ENCODE results near the gene LBHD2. TPM values are rescaled to one million over a fixed set of nuclear protein-coding genes. Genes with fewer than 3 reads are reported as not detected.

LBHD2 gene
- total and polyA plus RNA-seq, 2 donors (not counting 1 experiment from before 2014, with no cell fraction given): not detected

- Histone ChIP-seq H2AFZ (ENCODE audit: insufficient read depth, low read depth, low read length, poor library complexity, severe bottlenecking) (no peak overlapping the region), H3K27ac (ENCODE audit: low read length in 2 of 2) (no peak overlapping the region), H3K36me3 (replicated peaks in 1 of 2; ENCODE audit: control extremely low read depth in 1 of 2, control insufficient read depth in 1 of 2, extremely low read depth in 1 of 2, insufficient read depth in 2 of 2, low read length in 1 of 2) (no peaks in the 10 kb centered on the region), H3K4me3 (ENCODE audit: control extremely low read depth in 1 of 5, extremely low read depth in 1 of 5, insufficient read depth in 1 of 5, low read depth in 2 of 5, low read length in 4 of 5) (no peak overlapping the region), H3K79me2 (ENCODE audit: control insufficient read depth, insufficient read depth, low read length) (no peaks in the 10 kb centered on the region), H3K27me3 (replicated peaks in 1 of 4; ENCODE audit: control extremely low read depth in 1 of 4, control insufficient read depth in 3 of 4, insufficient read depth in 4 of 4, low read length in 3 of 4) (peaks cover 0 to 18% (median 1%) of the 10 kb centered on the region in 4 experiments), H3K9me3 (ENCODE audit: control extremely low read depth in 1 of 3, control insufficient read depth in 2 of 3, insufficient read depth in 1 of 3, low read length in 2 of 3) (no peaks in the 10 kb centered on the region), H3K9ac (ENCODE audit: low read length) (no peak overlapping the region), H4K20me1 (ENCODE audit: control insufficient read depth, insufficient read depth, low read length, poor library complexity, severe bottlenecking) (no peaks in the 10 kb centered on the region), H3K4me1 (ENCODE audit: control insufficient read depth in 2 of 2, insufficient read depth in 2 of 2, low read length in 2 of 2) (peaks cover 14 to 21% of the 10 kb centered on the region in 2 donors), H3K4me2 (replicated peaks; ENCODE audit: low read depth, low read length, poor library complexity, severe bottlenecking) (no peak overlapping the region)
- DNase-seq (no peak), ATAC-seq (ENCODE audit: low read depth) (no peak)
- TF ChIP-seq, protein P1, sequence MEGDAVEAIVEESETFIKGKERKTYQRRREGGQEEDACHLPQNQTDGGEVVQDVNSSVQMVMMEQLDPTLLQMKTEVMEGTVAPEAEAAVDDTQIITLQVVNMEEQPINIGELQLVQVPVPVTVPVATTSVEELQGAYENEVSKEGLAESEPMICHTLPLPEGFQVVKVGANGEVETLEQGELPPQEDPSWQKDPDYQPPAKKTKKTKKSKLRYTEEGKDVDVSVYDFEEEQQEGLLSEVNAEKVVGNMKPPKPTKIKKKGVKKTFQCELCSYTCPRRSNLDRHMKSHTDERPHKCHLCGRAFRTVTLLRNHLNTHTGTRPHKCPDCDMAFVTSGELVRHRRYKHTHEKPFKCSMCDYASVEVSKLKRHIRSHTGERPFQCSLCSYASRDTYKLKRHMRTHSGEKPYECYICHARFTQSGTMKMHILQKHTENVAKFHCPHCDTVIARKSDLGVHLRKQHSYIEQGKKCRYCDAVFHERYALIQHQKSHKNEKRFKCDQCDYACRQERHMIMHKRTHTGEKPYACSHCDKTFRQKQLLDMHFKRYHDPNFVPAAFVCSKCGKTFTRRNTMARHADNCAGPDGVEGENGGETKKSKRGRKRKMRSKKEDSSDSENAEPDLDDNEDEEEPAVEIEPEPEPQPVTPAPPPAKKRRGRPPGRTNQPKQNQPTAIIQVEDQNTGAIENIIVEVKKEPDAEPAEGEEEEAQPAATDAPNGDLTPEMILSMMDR (IDR thresholded peaks at IDR 0.05): no peak
- no peak for TF ChIP-seq EZH2 (IDR thresholded peaks at IDR 0.05; ENCODE audit: borderline replicate concordance, insufficient read depth, low read depth, low read length, poor library complexity, severe bottlenecking)
- no peaks in the 10 kb centered on the region for H3K9me3 Mint-ChIP-seq (ENCODE audit: insufficient read depth)
- H3K27ac Mint-ChIP-seq: no peak overlapping the region
- intact Hi-C loops (cut with micrococcal nuclease): no loop called here
- H3K4me3 Mint-ChIP-seq: no peak overlapping the region
- CTCF ChIA-PET: interaction anchor here (1.4 to 3.5 kb wide), 2 partner anchors 9 to 402 kb away, joined by 4 to 40 read pairs; no protein-coding TSS in a partner anchor
- POLR2A ChIA-PET: no interaction called here
- 94% methylated on average over 11 of the region's 11 CpGs for WGBS (ENCODE audit: insufficient coverage)
- H3K27me3 Mint-ChIP-seq: peaks cover 4% of the 10 kb centered on the region
- peaks cover 6% of the 10 kb centered on the region for H3K4me1 Mint-ChIP-seq
Measured at GRCh38 chr14:103095210-103095778, 11.3 kb downstream of the LBHD2 start.

- Mint-ChIP-seq H3K27me3 (peaks cover 7% of the 10 kb centered on the region), H3K27ac (no peak overlapping the region), H3K9me3 (ENCODE audit: insufficient read depth) (no peaks in the 10 kb centered on the region), H3K4me3 (no peak overlapping the region), H3K4me1 (peaks cover 14% of the 10 kb centered on the region)
- no peaks in the 10 kb centered on the region for H3K79me2 ChIP-seq (ENCODE audit: control insufficient read depth, insufficient read depth, low read length)
- TF ChIP-seq, protein P1 (IDR thresholded peaks at IDR 0.05): no peak
- ATAC-seq (ENCODE audit: low read depth): no peak
- H3K27ac ChIP-seq (ENCODE audit: low read length in 2 of 2): no peak overlapping the region
- no peak overlapping the region for H3K4me3 ChIP-seq (ENCODE audit: control extremely low read depth in 1 of 5, extremely low read depth in 1 of 5, insufficient read depth in 1 of 5, low read depth in 2 of 5, low read length in 4 of 5)
- H3K4me1 ChIP-seq (ENCODE audit: control insufficient read depth in 2 of 2, insufficient read depth in 2 of 2, low read length in 2 of 2): peaks cover 13 to 25% of the 10 kb centered on the region in 2 donors
- intact Hi-C loops (cut with micrococcal nuclease): no loop called here
- no peak overlapping the region for H3K9ac ChIP-seq (ENCODE audit: low read length)
- WGBS (ENCODE audit: insufficient coverage): 90% methylated on average over 4 of the region's 4 CpGs
- no peaks in the 10 kb centered on the region for H3K9me3 ChIP-seq (ENCODE audit: control extremely low read depth in 1 of 3, control insufficient read depth in 2 of 3, insufficient read depth in 1 of 3, low read length in 2 of 3)
- H3K36me3 ChIP-seq (replicated peaks in 1 of 2; ENCODE audit: control extremely low read depth in 1 of 2, control insufficient read depth in 1 of 2, extremely low read depth in 1 of 2, insufficient read depth in 2 of 2, low read length in 1 of 2): no peaks in the 10 kb centered on the region
- H2AFZ ChIP-seq (ENCODE audit: insufficient read depth, low read depth, low read length, poor library complexity, severe bottlenecking): no peak overlapping the region
- ChIA-PET CTCF (interaction anchor here (1.4 to 3.5 kb wide), 2 partner anchors 8 to 403 kb away, joined by 4 to 40 read pairs; no protein-coding TSS in a partner anchor), POLR2A (interaction anchor here (0.6 kb wide), 1 partner anchor 10 kb away, joined by 4 read pairs; no protein-coding TSS in a partner anchor)
- no peaks in the 10 kb centered on the region for H4K20me1 ChIP-seq (ENCODE audit: control insufficient read depth, insufficient read depth, low read length, poor library complexity, severe bottlenecking)
- no peak overlapping the region for H3K4me2 ChIP-seq (replicated peaks; ENCODE audit: low read depth, low read length, poor library complexity, severe bottlenecking)
- H3K27me3 ChIP-seq (replicated peaks in 1 of 4; ENCODE audit: control extremely low read depth in 1 of 4, control insufficient read depth in 3 of 4, insufficient read depth in 4 of 4, low read length in 3 of 4): peaks cover 0 to 11% (median 1%) of the 10 kb centered on the region in 4 experiments
- DNase-seq: no peak
Measured at GRCh38 chr14:103096387-103096786, 12.4 kb downstream of the LBHD2 start.
